Camera-type eye (tissue), 1 donor: Measurements from ENCODE around the gene CORO7. TPM values are rescaled to one million over a fixed set of nuclear protein-coding genes. Genes with fewer than 3 reads are reported as not detected.

Source experiments
- total RNA-seq: library from RNA; depleted of rRNA; stranded (reverse); fragments of >200 nt; gene quantifications from one replicate; pipeline ENCODE4 v1.2.3, GENCODE V29; 2014

Gene CORO7
- 42.5 TPM for total RNA-seq

GRCh38 chr16:4416200-4417032 is at the start of gene CORO7:
Gene CORO7 (minus strand): TSS chr16:4416596. CDS start chr16:4416518, 78 bp downstream.

GRCh38 chr16:4425378-4426020 is 9.1 kb upstream of the CORO7 start, which contains the start of gene DNAJA3:
Gene DNAJA3 (plus strand): TSS chr16:4425868. CDS start chr16:4425882, 14 bp downstream.

DNA sequence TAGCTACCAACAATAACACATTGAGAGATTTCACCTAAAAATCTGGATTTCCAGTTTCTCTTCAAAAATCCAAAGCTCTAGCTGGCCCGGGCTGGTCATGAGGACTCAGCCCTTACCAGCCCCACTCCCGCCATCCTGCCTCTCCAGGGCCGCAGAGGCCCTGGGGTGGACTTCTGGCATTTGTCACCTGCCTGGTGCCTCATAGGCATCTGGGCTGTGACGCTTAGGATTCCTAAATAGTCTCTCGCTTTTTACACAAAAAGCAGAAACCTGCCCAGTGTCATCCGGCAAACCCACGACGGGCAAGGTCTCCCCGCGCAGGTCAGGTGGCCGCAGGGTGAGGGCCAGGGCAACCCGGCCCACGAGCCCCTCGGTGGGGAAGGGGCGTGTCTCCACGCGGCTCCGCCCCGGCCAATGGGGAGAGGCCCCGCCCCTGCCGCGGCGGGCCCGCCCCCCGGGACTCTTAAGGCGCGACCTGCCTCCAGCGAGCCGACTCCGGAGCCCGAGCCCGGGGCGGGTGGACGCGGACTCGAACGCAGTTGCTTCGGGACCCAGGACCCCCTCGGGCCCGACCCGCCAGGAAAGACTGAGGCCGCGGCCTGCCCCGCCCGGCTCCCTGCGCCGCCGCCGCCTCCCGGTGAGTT is 44.9 kb downstream of the CORO7 start, which contains the start of gene VASN:
Gene VASN (plus strand): TSS at position 492 of the 644 bp plus-strand sequence. CDS start 9,030 bp downstream, outside the sequence.

DNA sequence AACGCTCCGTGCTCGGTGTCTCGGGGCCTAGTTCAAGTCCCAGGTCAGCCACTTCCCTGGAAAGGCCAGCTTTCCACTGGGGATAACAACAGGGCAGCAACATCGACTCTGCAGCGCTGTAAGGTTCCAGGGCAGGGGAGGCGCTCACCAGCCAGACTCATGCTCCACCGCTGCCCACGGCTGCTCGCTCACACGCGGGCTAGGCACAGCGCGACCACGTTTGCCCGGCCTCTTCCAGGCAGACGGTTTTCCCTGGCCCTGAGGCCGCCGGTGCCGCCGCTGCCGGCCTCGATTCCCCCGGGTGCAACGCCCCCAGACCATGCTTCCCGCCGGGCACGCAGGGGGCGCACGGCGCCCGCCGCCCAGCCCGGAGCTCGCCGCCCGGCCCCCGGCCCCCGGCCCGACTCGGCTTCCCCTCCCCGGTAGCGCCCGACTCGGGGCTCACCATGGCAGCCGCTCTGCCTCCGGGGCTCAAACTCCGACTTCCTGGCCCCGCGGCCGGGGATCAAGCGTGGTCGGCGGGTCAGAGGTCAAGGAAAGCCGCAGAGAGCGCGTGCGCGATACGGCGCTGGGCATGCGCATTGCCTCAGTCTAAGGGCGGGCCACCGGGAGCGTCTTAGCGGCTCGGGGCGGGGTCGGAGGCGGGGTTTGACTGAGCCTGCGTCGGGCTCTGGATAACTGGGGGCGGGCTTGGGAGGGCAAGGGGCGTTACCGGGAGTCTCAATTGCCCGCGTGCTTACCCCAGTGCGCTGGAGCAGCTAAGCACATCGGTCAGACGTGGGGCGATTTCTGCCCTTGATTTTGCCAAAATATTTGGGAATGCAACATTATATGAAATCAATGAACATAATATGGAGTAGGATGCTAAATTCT is 65.4 kb downstream of the CORO7 start, which contains the start of gene PAM16:
Gene PAM16 (minus strand): TSS at position 535 of the 873 bp plus-strand sequence. CDS start 87 bp downstream, at position 448.

GRCh38 chr16:4315186-4316107 is 100.9 kb downstream of the CORO7 start, which contains the start of gene GLIS2:
Gene GLIS2 (plus strand): TSS chr16:4316067. CDS start chr16:4332281, 16,214 bp downstream.

Other genes with a start within 250 kb of the CORO7 start
- 38.6 TPM for gene SRL, start 174.5 kb downstream of the CORO7 start, total RNA-seq
- 10.9 TPM for gene TFAP4, start 143.6 kb downstream of the CORO7 start, total RNA-seq
- 10.9 TPM for gene GLIS2, start 100.5 kb downstream of the CORO7 start, total RNA-seq
- 20.9 TPM for gene PAM16, start 65.3 kb downstream of the CORO7 start, total RNA-seq
- 32.7 TPM for gene VASN, start 44.7 kb downstream of the CORO7 start, total RNA-seq
- 45.1 TPM for gene DNAJA3, start 9.3 kb upstream of the CORO7 start, total RNA-seq
- 22.0 TPM for gene NMRAL1, start 58.0 kb upstream of the CORO7 start, total RNA-seq
- 39.0 TPM for gene HMOX2, start 59.8 kb upstream of the CORO7 start, total RNA-seq
- gene CDIP1, start 122.2 kb upstream of the CORO7 start, total RNA-seq, result 22.1 TPM
- 0.38 TPM for gene C16orf96, start 139.7 kb upstream of the CORO7 start, total RNA-seq
- 6.1 TPM for gene UBALD1, start 198.3 kb upstream of the CORO7 start, total RNA-seq
- 62.8 TPM for gene MGRN1, start 208.2 kb upstream of the CORO7 start, total RNA-seq